Spleen (tissue), 11 donors: ENCODE data around the gene FMO1. TPM values are rescaled to one million over a fixed set of nuclear protein-coding genes. Genes with fewer than 3 reads are reported as not detected.

Source experiments
- DNase-seq: peaks from one replicate; pipeline ENCODE4 v3.0.0-alpha.2; 2020
- H3K27ac ChIP-seq, 8 donors: fragments of 200-600 bp; sonication (generic) in 7 of 8; 1 replicate in 4 of 8; 2 replicates in 4 of 8; pipeline versions ENCODE4 v1.5.0 to v1.8.0; 2016 to 2021; ENCODE audit warnings: inconsistent platforms in 4 of 8, mild to moderate bottlenecking in 4 of 8, moderate library complexity in 1 of 8
- H3K27me3 ChIP-seq, 7 donors: fragments of 200-600 bp; sonication (generic) in 6 of 7; replicated peaks in 1 of 7; 1 replicate in 4 of 7; 2 replicates in 3 of 7; pipeline versions ENCODE4 v1.5.0 to v1.8.0; 2016 to 2021; ENCODE audit warnings: inconsistent platforms in 3 of 7, mild to moderate bottlenecking in 1 of 7
- H3K36me3 ChIP-seq, 6 donors: fragments of 200-600 bp; sonication (generic) in 5 of 6; 1 replicate in 4 of 6; 2 replicates in 2 of 6; pipeline versions ENCODE4 v1.5.0 to v1.8.0; 2016 to 2021; ENCODE audit warnings: inconsistent platforms in 2 of 6
- H3K4me1 ChIP-seq, 6 donors: fragments of 200-600 bp; sonication (generic) in 5 of 6; 1 replicate in 3 of 6; 2 replicates in 3 of 6; pipeline versions ENCODE4 v1.5.0 to v1.8.0; 2016 to 2021; ENCODE audit warnings: inconsistent platforms in 3 of 6
- H3K4me3 ChIP-seq, 8 donors: fragments of 200-600 bp; sonication (generic) in 7 of 8; 1 replicate in 4 of 8; 2 replicates in 4 of 8; pipeline versions ENCODE4 v1.5.0 to v1.8.0; 2016 to 2021; ENCODE audit warnings: inconsistent platforms in 4 of 8, mild to moderate bottlenecking in 4 of 8, moderate library complexity in 2 of 8
- H3K9me3 ChIP-seq, 8 donors: fragments of 200-600 bp; sonication (generic) in 7 of 8; 1 replicate in 4 of 8; 2 replicates in 4 of 8; pipeline versions ENCODE4 v1.5.0 to v1.8.0; 2016 to 2021; ENCODE audit warnings: inconsistent platforms in 4 of 8
- CTCF ChIP-seq, 11 experiments: fragments of 200-600 bp in 7 of 11; fragments of 450-650 bp in 4 of 11; sonication (generic) in 4 of 11; IDR thresholded peaks in 8 of 11; conservative IDR thresholded peaks in 3 of 11; 1 replicate in 7 of 11; 2 replicates in 4 of 11; pipeline versions ENCODE4 v1.4.0 to v1.8.0; 2016 to 2021; ENCODE audit warnings: antibody characterized with exemption in 11 of 11, inconsistent platforms in 4 of 11, mild to moderate bottlenecking in 1 of 11
- POLR2A ChIP-seq, 3 donors: fragments of 450-650 bp; IDR thresholded peaks; one replicate each; pipeline ENCODE4 v1.5.1; 2017; ENCODE audit warnings: antibody characterized with exemption in 3 of 3, mild to moderate bottlenecking in 1 of 3
- POLR2AphosphoS5 ChIP-seq, 3 donors: sonication (generic); formaldehyde crosslinking; IDR thresholded peaks; one replicate each; pipeline ENCODE4 v1.5.1; 2017; ENCODE audit warnings: antibody characterized with exemption in 3 of 3
- WGBS, 5 donors: extraction: QIAGEN DNeasy Blood & Tissue Kit in 3 of 5; methylation state at CpG; one replicate each; pipeline versions ENCODE4 v1.1.5 to v1.1.7; 2013 to 2018; 5-methylcytosine and 5-hydroxymethylcytosine counted together
- intact Hi-C: fragments of 100-400 bp; cut with DNase I; formaldehyde crosslinking; loops from one replicate; pipeline ENCODE4 v1.15.0; 2023; ENCODE audit warnings: low total_unique reads
- polyA plus RNA-seq, 3 donors: library from polyadenylated mRNA; stranded (reverse); fragments of 200-250 nt; gene quantifications; one replicate each; pipeline ENCODE4 v1.2.1, GENCODE V29; 2013
- total RNA-seq, 7 donors: library from RNA; depleted of rRNA in 3 of 7; stranded (reverse); fragments of >200 nt in 3 of 7; fragmentation: NEBNext Ultra II Directional in 4 of 7; extraction: Animal tissue kit (Norgen Biotek cat#: 25700) in 4 of 7; gene quantifications; one replicate each; pipeline versions ENCODE4 v1.1.0 to v1.2.1, GENCODE V29; 2016 to 2021
- donor health status: healthy with polysubstance abuse.
- donor health status: DM: no; HTN: no; CAD: no; lungs with moderate emphysema.
- donor health status: DM: no; HTN: no; CAD: no.
- donor health status: Bipolar disorder and iron deficiency.
- donor health status: healthy.
- donor health status: DM: no; HTN: no; CAD: no.
- donor health status: DM: yes; HTN: yes; CAD: no.

The FMO1 gene
- total and polyA plus RNA-seq, 10 donors: 0.17 to 0.30 (median 0.22) TPM; not detected in 7

GRCh38 chr1:171250263-171250662 is 2.0 kb downstream of the FMO1 start:
- intact Hi-C loops: no loop called here
- TF ChIP-seq POLR2A (IDR thresholded peaks at IDR 0.05) (no peak), POLR2AphosphoS5 (IDR thresholded peaks at IDR 0.05) (no peak), CTCF (IDR thresholded peaks at IDR 0.05 in 8 of 11, conservative IDR thresholded peaks at IDR 0.05 in 3 of 11) (no peak)

DNA sequence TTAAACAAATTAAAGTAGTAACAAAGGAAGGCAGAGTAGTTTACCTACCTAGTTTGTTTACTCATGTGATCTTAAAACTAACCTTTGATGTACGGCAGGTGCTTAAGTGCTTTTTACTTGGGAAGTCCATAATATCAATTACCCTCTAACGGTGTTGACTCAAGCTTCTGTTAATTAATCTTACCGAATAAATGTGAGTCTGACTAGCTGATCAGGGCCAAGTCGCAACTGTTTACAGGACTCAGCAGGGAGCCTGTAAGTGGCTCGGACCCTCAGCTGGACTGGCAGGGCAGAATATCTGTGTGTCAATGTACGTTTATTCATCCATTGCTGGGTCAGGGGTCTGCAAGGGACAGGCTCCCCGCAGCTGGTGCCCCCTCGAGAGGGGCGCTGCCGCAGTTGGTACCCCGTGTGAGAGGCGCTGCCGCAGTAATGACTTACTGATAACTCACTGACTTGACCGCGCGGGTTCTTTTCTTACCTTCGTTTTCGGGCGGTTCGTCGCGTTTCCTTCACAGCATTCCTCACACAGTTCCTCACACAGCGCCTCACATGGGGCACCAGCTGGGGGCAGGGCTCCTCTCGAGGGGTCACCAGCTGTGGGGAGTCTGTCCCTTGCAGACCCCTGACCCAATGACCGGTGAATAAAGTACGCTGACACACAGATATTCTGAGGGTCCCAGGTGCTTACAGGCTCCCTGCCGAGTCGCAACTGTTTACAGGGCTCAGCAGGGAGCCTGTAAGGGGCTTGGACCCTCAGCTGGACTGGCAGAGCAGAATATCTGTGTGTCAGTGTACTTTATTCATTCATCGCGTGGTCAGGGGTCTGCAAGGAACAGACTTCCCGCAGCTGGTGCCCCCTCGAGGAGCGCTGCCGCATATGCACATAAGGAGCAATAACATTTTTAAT is 3.0 kb downstream of the FMO1 start:
- Histone ChIP-seq H3K4me3 (peak overlapping the region; percentile 20 to 66 (median 34)), H3K27ac (peak overlapping the region in 1 of 8 donors; percentile 38), H3K4me1 (peaks cover 0 to 20% (median 7%) of the 10 kb centered on the region in 6 donors), H3K36me3 (no peaks in the 10 kb centered on the region), H3K27me3 (peaks cover 0 to 62% (median 6%) of the 10 kb centered on the region in 7 donors), H3K9me3 (no peaks in the 10 kb centered on the region)
- DNase-seq: peak; percentile 77
- intact Hi-C loops: no loop called here
- 6 to 9% (median 8%) methylated on average over 31 to 34 of the region's 34 CpGs for WGBS, 5 donors
- peak in 1 of 3 donors; percentile 22 for TF ChIP-seq POLR2AphosphoS5 (IDR thresholded peaks at IDR 0.05)
- peak in 6 of 11 experiments; percentile 5 to 45 (median 27) for TF ChIP-seq CTCF (IDR thresholded peaks at IDR 0.05 in 8 of 11, conservative IDR thresholded peaks at IDR 0.05 in 3 of 11)
- TF ChIP-seq POLR2A (IDR thresholded peaks at IDR 0.05): no peak

More at GRCh38 chr1:171250263-171250662, 2.0 kb downstream of the FMO1 start:
- Histone ChIP-seq H3K4me1 (peaks cover 0 to 20% (median 7%) of the 10 kb centered on the region in 6 donors), H3K27ac (no peak overlapping the region), H3K27me3 (peaks cover 0 to 55% (median 6%) of the 10 kb centered on the region in 7 donors), H3K36me3 (no peaks in the 10 kb centered on the region), H3K9me3 (no peaks in the 10 kb centered on the region), H3K4me3 (no peak overlapping the region)
- DNase-seq: no peak
- 81 to 94% (median 90%) methylated on average over 3 of the region's 3 CpGs for WGBS, 5 donors

- Histone ChIP-seq H3K9me3 (no peaks in the 10 kb centered on the region), H3K36me3 (no peaks in the 10 kb centered on the region), H3K4me3 (peak overlapping the region in 6 of 8 donors; percentile 29 to 66 (median 38)), H3K4me1 (peaks cover 0 to 20% (median 7%) of the 10 kb centered on the region in 6 donors), H3K27me3 (peaks cover 0 to 62% (median 6%) of the 10 kb centered on the region in 7 donors), H3K27ac (peak overlapping the region in 2 of 8 donors; percentile 18 to 38)
- no peak for DNase-seq
- WGBS, 5 donors: 32 to 35% (median 34%) methylated on average over 6 of the region's 6 CpGs
- TF ChIP-seq POLR2A (IDR thresholded peaks at IDR 0.05): no peak
- peak in 1 of 11 experiments; percentile 3 for TF ChIP-seq CTCF (IDR thresholded peaks at IDR 0.05 in 8 of 11, conservative IDR thresholded peaks at IDR 0.05 in 3 of 11)
- intact Hi-C loops: no loop called here
Observed at GRCh38 chr1:171251952-171252300, 3.6 kb downstream of the FMO1 start.

GRCh38 chr1:171252482-171252881 is 4.2 kb downstream of the FMO1 start:
- 48 to 61% (median 56%) methylated on average over 5 of the region's 5 CpGs for WGBS, 5 donors
- H3K4me3 ChIP-seq: no peak overlapping the region
- TF ChIP-seq POLR2AphosphoS5 (IDR thresholded peaks at IDR 0.05): peak in 2 of 3 donors; percentile 30 to 82
- no peak for TF ChIP-seq POLR2A (IDR thresholded peaks at IDR 0.05)
- peaks cover 0 to 62% (median 6%) of the 10 kb centered on the region in 7 donors for H3K27me3 ChIP-seq
- H3K36me3 ChIP-seq: no peaks in the 10 kb centered on the region
- peak overlapping the region in 2 of 8 donors; percentile 18 to 38 for H3K27ac ChIP-seq
- intact Hi-C loops: no loop called here
- peaks cover 0 to 20% (median 7%) of the 10 kb centered on the region in 6 donors for H3K4me1 ChIP-seq
- peak; percentile 78 for DNase-seq
- no peaks in the 10 kb centered on the region for H3K9me3 ChIP-seq
